HepG2 (cell line): ENCODE measurements around the gene TACC3. TPM values are rescaled to one million over a fixed set of nuclear protein-coding genes. Genes with fewer than 3 reads are reported as not detected.

Experiments used
- CBX2 ChIP-seq, 2 experiments: fragments of 200-600 bp in 1 of 2; sonication (generic); formaldehyde crosslinking in 1 of 2; IDR thresholded peaks; 2 replicates each; pipeline versions ENCODE4 v1.7.0 to v1.8.1; 2018 to 2022; ENCODE audit warnings: low read depth in 2 of 2, low read length in 1 of 2, mild to moderate bottlenecking in 1 of 2, missing genetic modification reagents in 1 of 2
- CREM ChIP-seq, 2 experiments: sonication (generic) in 1 of 2; formaldehyde crosslinking in 1 of 2; IDR thresholded peaks; 2 replicates each; pipeline versions ENCODE4 v1.4.0 to v1.6.1; 2016 to 2020; ENCODE audit warnings: antibody characterized with exemption in 1 of 2, mild to moderate bottlenecking in 1 of 2, missing genetic modification reagents in 1 of 2
- GZF1 ChIP-seq: sonication (generic); formaldehyde crosslinking; IDR thresholded peaks from 2 replicates; pipeline ENCODE4 v1.5.1; 2020; ENCODE audit warnings: mild to moderate bottlenecking, missing genetic modification reagents
- LBX2 ChIP-seq: sonication (generic); formaldehyde crosslinking; IDR thresholded peaks from 2 replicates; pipeline ENCODE4 v1.5.0; 2020; ENCODE audit warnings: missing genetic modification reagents, mild to moderate bottlenecking, borderline replicate concordance
- MEIS1 ChIP-seq: sonication (generic); formaldehyde crosslinking; IDR thresholded peaks from 2 replicates; pipeline ENCODE4 v1.9.0; 2021; ENCODE audit warnings: mild to moderate bottlenecking, missing genetic modification reagents, moderate library complexity, borderline replicate concordance
- PRDM4 ChIP-seq: sonication (generic); formaldehyde crosslinking; IDR thresholded peaks from 2 replicates; pipeline ENCODE4 v1.9.0; 2021; ENCODE audit warnings: missing genetic modification reagents, borderline replicate concordance
- SIX4 ChIP-seq: sonication (generic); formaldehyde crosslinking; IDR thresholded peaks from 2 replicates; pipeline ENCODE4 v1.4.0; 2020; ENCODE audit warnings: missing genetic modification reagents
- SP1 ChIP-seq, 2 experiments: fragments of 450-650 bp in 1 of 2; sonication (generic) in 1 of 2; formaldehyde crosslinking in 1 of 2; IDR thresholded peaks; 2 replicates each; pipeline versions ENCODE4 v1.4.0 to v1.6.1; 2016 to 2020; ENCODE audit warnings: missing genetic modification reagents in 1 of 2
- THAP7 ChIP-seq: sonication (generic); formaldehyde crosslinking; IDR thresholded peaks from 2 replicates; pipeline ENCODE4 v1.8.1; 2023; ENCODE audit warnings: mild to moderate bottlenecking, missing genetic modification reagents
- ZBTB10 ChIP-seq: sonication (generic); formaldehyde crosslinking; IDR thresholded peaks from 2 replicates; pipeline ENCODE4 v1.4.0; 2020; ENCODE audit warnings: missing genetic modification reagents, borderline replicate concordance
- ZFP91 ChIP-seq: sonication (generic); formaldehyde crosslinking; IDR thresholded peaks from 2 replicates; pipeline ENCODE4 v1.9.0; 2022; ENCODE audit warnings: missing genetic modification reagents, mild to moderate bottlenecking, borderline replicate concordance
- ZNF503 ChIP-seq: sonication (generic); formaldehyde crosslinking; IDR thresholded peaks from 2 replicates; pipeline ENCODE4 v1.4.0; 2020; ENCODE audit warnings: missing genetic modification reagents
- ZNF776 ChIP-seq: sonication (generic); formaldehyde crosslinking; IDR thresholded peaks from 2 replicates; pipeline ENCODE4 v1.4.0; 2020; ENCODE audit warnings: mild to moderate bottlenecking, missing genetic modification reagents
- ZNF841 ChIP-seq: sonication (generic); formaldehyde crosslinking; IDR thresholded peaks from 2 replicates; pipeline ENCODE4 v1.8.1; 2023; ENCODE audit warnings: missing genetic modification reagents, borderline replicate concordance
- polyA plus RNA-seq, 8 experiments: library from polyadenylated mRNA; depleted of rRNA in 3 of 8; stranded (reverse) in 7 of 8; unstranded in 1 of 8; fragments of >200 nt; fragmentation: Illumina TruSeq in 4 of 8; extraction: Trizol in 4 of 8; gene quantifications; 2 replicates each; pipeline versions ENCODE4 v1.2.1 to v1.2.3, GENCODE V29; 2011 to 2016; ENCODE audit warnings: low read depth in 4 of 8, missing spikeins in 1 of 8, mixed read lengths in 1 of 8; ENCODE audit not compliant: insufficient read depth in 1 of 8
- total RNA-seq, 5 experiments: library from RNA; depleted of rRNA; stranded (reverse); fragments of >200 nt; fragmentation: Illumina TruSeq; extraction: Trizol; gene quantifications; 2 replicates each; pipeline ENCODE4 v1.2.3, GENCODE V29; 2016; ENCODE audit warnings: low read depth in 1 of 5

Gene TACC3
- total and polyA plus RNA-seq, 2 of the 13 experiments (the other 11 are each of a cell fraction or from before 2014, with no cell fraction given), result 20.3 to 21.2 TPM

GRCh38 chr4:1768367-1769034 lies 47.2 kb downstream of the TACC3 start (continued):
- TF ChIP-seq MEIS1 (CRISPR knock-in tag) (no peak; the same call in 1 of the 2 replicates), SP1 (IDR thresholded peaks at IDR 0.05) (no peak), SP1 (CRISPR knock-in tag; IDR thresholded peaks at IDR 0.05) (no peak), THAP7 (no peak), GZF1 (CRISPR knock-in tag) (no peak), ZFP91 (CRISPR knock-in tag) (peak; percentile 72; the same call in 1 of the 2 replicates), ZBTB10 (peak; percentile 81; the same call in 1 of the 2 replicates), SIX4 (CRISPR knock-in tag) (no peak), ZNF503 (CRISPR knock-in tag) (no peak; the same call in 1 of the 2 replicates), LBX2 (CRISPR knock-in tag) (no peak), PRDM4 (no peak), CREM (IDR thresholded peaks at IDR 0.05) (peak; percentile 42), CREM (CRISPR knock-in tag; IDR thresholded peaks at IDR 0.05) (no peak), ZNF841 (CRISPR knock-in tag) (no peak), CBX2 (IDR thresholded peaks at IDR 0.05; ENCODE audit: low read depth, low read length) (no peak), CBX2 (CRISPR knock-in tag; IDR thresholded peaks at IDR 0.05; ENCODE audit: low read depth) (no peak), ZNF776 (0 out of 2 replicates have a peak, but pooled peaks have one; percentile 44)
